ENCODE measurements around the gene AMPD3. TPM values are rescaled to one million over a fixed set of nuclear protein-coding genes. Genes with fewer than 3 reads are reported as not detected.

The AMPD3 gene
- total RNA-seq, 4 donors from 2014 or later = 104 to 185 (median 112) TPM

DNA sequence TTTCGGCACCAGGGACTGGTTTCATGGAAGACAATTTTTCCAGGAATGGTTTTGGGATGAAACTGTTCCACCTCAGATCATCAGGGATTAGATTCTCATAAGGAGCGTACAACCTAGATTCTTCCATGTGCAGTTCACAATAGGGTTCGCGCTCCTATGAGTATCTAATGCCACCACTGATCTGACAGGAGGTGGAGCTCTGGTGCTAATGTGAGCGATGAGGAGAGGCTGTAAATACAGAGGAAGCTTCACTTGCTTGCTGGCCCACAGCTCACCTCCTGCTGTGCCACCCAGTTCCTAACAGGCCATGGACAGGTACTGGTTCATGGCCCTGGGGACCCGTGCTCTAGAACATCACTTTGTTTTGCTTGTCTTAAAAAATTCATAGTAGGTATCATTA is 41.8 kb upstream of the AMPD3 start:
- Histone ChIP-seq H3K4me1 (peaks cover 32% of the 10 kb centered on the region in 2 donors), H3K27me3 (no peaks in the 10 kb centered on the region), H3K4me3 (no peak overlapping the region), H3K9me3 (no peaks in the 10 kb centered on the region), H3K36me3 (no peaks in the 10 kb centered on the region), H3K27ac (peak overlapping the region in 3 of 4 donors; percentile 12 to 41 (median 29))
- ATAC-seq = peak; percentile 19 to 26
- in situ Hi-C loops (cut with MboI; ENCODE audit: low sequenced_read_pairs in 4 of 4) (no loop called here), intact Hi-C loops (cut with DNase I; ENCODE audit: low total_unique reads) (no loop called here)
- DNase-seq = peak; percentile 44 to 61
- TF ChIP-seq, protein P1, sequence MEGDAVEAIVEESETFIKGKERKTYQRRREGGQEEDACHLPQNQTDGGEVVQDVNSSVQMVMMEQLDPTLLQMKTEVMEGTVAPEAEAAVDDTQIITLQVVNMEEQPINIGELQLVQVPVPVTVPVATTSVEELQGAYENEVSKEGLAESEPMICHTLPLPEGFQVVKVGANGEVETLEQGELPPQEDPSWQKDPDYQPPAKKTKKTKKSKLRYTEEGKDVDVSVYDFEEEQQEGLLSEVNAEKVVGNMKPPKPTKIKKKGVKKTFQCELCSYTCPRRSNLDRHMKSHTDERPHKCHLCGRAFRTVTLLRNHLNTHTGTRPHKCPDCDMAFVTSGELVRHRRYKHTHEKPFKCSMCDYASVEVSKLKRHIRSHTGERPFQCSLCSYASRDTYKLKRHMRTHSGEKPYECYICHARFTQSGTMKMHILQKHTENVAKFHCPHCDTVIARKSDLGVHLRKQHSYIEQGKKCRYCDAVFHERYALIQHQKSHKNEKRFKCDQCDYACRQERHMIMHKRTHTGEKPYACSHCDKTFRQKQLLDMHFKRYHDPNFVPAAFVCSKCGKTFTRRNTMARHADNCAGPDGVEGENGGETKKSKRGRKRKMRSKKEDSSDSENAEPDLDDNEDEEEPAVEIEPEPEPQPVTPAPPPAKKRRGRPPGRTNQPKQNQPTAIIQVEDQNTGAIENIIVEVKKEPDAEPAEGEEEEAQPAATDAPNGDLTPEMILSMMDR (IDR thresholded peaks at IDR 0.05 in 4 of 5, conservative IDR thresholded peaks at IDR 0.05 in 1 of 5) = peak in 2 of 5 experiments; percentile 19 to 34
- TF ChIP-seq POLR2A (IDR thresholded peaks at IDR 0.05) = no peak

DNA sequence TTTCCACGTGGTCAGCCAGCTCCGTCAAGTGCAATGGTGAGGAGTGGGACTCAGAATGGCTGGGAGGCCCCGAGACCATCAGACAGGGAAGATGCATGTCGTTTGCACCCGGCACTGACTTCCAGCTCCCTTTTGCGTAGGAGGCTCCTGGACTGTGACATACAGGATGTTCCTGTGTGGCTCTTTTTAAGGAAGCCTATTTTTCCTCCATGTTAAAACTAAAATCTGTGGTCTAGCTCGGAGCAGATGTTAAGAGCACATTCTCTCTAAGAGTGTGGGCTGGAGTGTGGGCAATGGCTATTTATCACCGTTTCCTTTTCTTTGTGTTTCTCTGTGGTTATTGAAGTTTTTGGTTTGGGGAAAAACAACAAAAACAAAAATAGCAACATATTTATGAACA is 40.9 kb upstream of the AMPD3 start:
- in situ Hi-C loops (cut with MboI; ENCODE audit: low sequenced_read_pairs in 4 of 4) = no loop called here
- ATAC-seq (no peak), DNase-seq (no peak)
- intact Hi-C loops (cut with DNase I; ENCODE audit: low total_unique reads) = loop anchor here (1.0 kb wide), 1 partner anchor 240 kb away; no protein-coding TSS in a partner anchor
- no peak for TF ChIP-seq POLR2A (IDR thresholded peaks at IDR 0.05)
- TF ChIP-seq, protein P1 (IDR thresholded peaks at IDR 0.05 in 4 of 5, conservative IDR thresholded peaks at IDR 0.05 in 1 of 5) = no peak
- Histone ChIP-seq H3K27me3 (no peaks in the 10 kb centered on the region), H3K4me1 (peaks cover 24% of the 10 kb centered on the region in 2 donors), H3K9me3 (no peaks in the 10 kb centered on the region), H3K36me3 (no peaks in the 10 kb centered on the region), H3K4me3 (no peak overlapping the region), H3K27ac (peak overlapping the region in 2 of 4 donors; percentile 29 to 41)

DNA sequence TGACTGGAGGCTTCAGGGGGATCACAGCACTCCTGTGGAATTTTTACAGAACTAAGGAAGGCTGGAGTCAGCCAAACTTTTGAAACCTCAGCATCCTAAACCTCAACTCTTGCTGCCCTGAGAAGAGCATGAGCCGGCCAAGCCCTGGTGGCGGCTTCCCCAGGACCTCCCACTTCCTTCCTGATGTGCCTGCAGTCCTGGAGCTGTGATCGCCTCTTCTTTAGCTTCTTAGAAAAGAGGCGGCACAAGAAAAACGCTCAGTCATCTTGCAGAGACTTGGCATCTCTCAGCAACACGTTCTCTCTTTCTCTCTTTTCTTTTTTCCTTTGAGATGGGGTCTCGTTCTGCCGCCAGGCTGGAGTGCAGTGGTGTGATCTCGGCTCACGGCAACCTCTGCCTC is 40.4 kb upstream of the AMPD3 start:
- intact Hi-C loops (cut with DNase I; ENCODE audit: low total_unique reads) = loop anchor here (1.0 kb wide), 1 partner anchor 240 kb away; no protein-coding TSS in a partner anchor
- H3K27ac ChIP-seq = peak overlapping the region in 1 of 4 donors; percentile 41

DNA sequence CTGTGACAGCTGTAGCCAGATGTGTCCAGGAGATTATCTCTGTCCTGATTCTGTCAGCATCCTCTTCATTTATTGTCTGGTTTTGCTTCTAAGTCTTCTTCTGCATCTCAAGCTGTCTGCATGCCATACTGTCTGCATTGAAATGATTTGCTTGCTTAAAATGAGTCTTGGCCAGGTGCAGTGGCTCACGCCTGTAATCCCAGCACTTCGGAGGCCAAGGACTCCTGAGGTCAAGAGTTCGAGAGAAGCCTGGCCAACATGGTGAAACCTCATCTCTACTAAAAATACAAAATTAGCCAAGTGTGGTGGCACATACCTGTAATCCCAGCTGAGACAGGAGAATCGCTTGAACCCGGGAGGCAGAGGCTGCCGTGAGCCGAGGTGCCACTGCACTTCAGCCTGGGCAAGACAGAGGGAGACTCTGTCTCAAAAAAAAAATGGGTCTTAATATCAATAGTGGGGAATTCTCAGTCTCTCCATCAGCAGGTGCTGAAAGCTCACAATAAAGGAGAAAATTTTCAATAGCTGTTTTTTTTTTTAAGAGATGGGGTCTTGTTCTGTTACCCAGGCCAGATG is 39.2 kb upstream of the AMPD3 start:
- TF ChIP-seq, protein P1 (IDR thresholded peaks at IDR 0.05 in 4 of 5, conservative IDR thresholded peaks at IDR 0.05 in 1 of 5) = peak in 3 of 5 experiments; percentile 32 to 34 (median 32)
- TF ChIP-seq POLR2A (IDR thresholded peaks at IDR 0.05) = no peak
- in situ Hi-C loops (cut with MboI; ENCODE audit: low sequenced_read_pairs in 4 of 4) = loop anchor here in 1 of 4 donors (5.0 kb wide), 1 partner anchor 41 kb away; the partner anchor contains the start of gene AMPD3
- no peaks in the 10 kb centered on the region for H3K27me3 ChIP-seq
- peak overlapping the region in 2 of 4 donors; percentile 27 to 41 for H3K27ac ChIP-seq
- H3K4me1 ChIP-seq = peaks cover 9 to 11% of the 10 kb centered on the region in 2 donors
- ATAC-seq (peak; percentile 12 to 60), DNase-seq (peak in 1 of 2 donors; percentile 53)
- no peak overlapping the region for H3K4me3 ChIP-seq
- intact Hi-C loops (cut with DNase I; ENCODE audit: low total_unique reads) = no loop called here
- H3K36me3 ChIP-seq = no peaks in the 10 kb centered on the region
- no peaks in the 10 kb centered on the region for H3K9me3 ChIP-seq

More for the DNA sequence above, 40.4 kb upstream of the AMPD3 start:
- TF ChIP-seq, protein P1 (IDR thresholded peaks at IDR 0.05 in 4 of 5, conservative IDR thresholded peaks at IDR 0.05 in 1 of 5) = no peak
- TF ChIP-seq POLR2A (IDR thresholded peaks at IDR 0.05) = no peak
- Histone ChIP-seq H3K4me1 (peaks cover 21% of the 10 kb centered on the region in 2 donors), H3K27me3 (no peaks in the 10 kb centered on the region), H3K36me3 (no peaks in the 10 kb centered on the region), H3K9me3 (no peaks in the 10 kb centered on the region), H3K4me3 (no peak overlapping the region)
- in situ Hi-C loops (cut with MboI; ENCODE audit: low sequenced_read_pairs in 4 of 4) = loop anchor here in 1 of 4 donors (5.0 kb wide), 1 partner anchor 43 kb away; the partner anchor contains the start of gene AMPD3
- DNase-seq (peak in 1 of 2 donors; percentile 60), ATAC-seq (no peak)
